Measurements from ENCODE around the gene DHODH.
A peak's percentile ranks its signal among the peaks of the same experiment; 100 is the strongest.

The DHODH gene

DNA sequence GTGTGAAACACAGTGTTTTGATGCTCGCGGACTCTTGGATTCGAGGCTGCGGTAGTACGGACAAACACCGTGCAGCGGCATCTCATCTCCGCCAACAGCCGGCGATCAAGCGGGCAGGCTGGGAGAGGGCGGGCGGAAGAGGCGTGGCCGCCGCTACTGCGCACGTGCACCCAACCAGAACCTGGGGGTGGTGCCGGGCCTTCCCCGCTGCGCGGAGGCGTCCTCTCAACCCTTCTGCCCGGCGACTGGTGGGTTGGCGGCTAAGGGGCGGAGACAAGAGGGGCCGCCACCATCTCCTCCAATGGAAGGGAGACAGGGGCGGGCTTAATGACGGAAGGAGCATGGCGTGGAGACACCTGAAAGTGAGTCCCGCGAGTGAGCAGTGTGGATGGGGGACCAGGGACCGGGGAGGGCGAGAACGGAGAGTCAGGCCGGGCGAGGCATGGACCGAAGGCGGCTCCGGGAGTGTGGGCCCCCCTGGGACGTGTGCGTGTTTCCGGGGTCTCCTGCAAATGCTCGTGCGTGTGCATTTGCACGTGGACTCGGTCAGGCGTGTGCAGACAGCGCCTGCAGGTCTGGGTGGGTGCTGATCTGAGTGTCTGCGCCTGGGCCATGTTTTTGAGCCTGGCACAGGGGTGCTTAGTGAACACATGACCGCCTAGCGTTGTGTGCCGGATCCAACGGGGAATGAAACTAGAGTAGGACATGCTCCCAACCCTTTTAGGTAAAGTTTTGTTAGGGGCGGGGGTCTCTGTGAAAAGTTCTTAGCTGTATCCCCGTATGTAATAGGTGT lies at the start of gene DHODH:
Gene DHODH (plus strand): TSS at position 321 of the 793 bp plus-strand sequence. CDS start 21 bp downstream, at position 342.
- peak within 1 kb of the TSS; percentile 98 for H3K4me3 ChIP-seq (ENCODE audit: low read depth, low read length)
- TF ChIP-seq POLR2A (IDR thresholded peaks at IDR 0.05; ENCODE audit: extremely low read depth, insufficient read length), result peak; percentile 69
- peak; percentile 45; the same call in 1 of the 2 replicates for TF ChIP-seq MYC (IDR thresholded peaks at IDR 0.05; ENCODE audit: low read depth, low read length)
- TF ChIP-seq, protein P1, sequence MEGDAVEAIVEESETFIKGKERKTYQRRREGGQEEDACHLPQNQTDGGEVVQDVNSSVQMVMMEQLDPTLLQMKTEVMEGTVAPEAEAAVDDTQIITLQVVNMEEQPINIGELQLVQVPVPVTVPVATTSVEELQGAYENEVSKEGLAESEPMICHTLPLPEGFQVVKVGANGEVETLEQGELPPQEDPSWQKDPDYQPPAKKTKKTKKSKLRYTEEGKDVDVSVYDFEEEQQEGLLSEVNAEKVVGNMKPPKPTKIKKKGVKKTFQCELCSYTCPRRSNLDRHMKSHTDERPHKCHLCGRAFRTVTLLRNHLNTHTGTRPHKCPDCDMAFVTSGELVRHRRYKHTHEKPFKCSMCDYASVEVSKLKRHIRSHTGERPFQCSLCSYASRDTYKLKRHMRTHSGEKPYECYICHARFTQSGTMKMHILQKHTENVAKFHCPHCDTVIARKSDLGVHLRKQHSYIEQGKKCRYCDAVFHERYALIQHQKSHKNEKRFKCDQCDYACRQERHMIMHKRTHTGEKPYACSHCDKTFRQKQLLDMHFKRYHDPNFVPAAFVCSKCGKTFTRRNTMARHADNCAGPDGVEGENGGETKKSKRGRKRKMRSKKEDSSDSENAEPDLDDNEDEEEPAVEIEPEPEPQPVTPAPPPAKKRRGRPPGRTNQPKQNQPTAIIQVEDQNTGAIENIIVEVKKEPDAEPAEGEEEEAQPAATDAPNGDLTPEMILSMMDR (IDR thresholded peaks at IDR 0.05; ENCODE audit: low read depth, low read length), result no peak
- TF ChIP-seq, protein P2, sequence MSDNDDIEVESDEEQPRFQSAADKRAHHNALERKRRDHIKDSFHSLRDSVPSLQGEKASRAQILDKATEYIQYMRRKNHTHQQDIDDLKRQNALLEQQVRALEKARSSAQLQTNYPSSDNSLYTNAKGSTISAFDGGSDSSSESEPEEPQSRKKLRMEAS (IDR thresholded peaks at IDR 0.05; ENCODE audit: low read depth, low read length), result peak; percentile 95
- DNase-seq (ENCODE audit: low read depth), result peak; percentile 99

DNA sequence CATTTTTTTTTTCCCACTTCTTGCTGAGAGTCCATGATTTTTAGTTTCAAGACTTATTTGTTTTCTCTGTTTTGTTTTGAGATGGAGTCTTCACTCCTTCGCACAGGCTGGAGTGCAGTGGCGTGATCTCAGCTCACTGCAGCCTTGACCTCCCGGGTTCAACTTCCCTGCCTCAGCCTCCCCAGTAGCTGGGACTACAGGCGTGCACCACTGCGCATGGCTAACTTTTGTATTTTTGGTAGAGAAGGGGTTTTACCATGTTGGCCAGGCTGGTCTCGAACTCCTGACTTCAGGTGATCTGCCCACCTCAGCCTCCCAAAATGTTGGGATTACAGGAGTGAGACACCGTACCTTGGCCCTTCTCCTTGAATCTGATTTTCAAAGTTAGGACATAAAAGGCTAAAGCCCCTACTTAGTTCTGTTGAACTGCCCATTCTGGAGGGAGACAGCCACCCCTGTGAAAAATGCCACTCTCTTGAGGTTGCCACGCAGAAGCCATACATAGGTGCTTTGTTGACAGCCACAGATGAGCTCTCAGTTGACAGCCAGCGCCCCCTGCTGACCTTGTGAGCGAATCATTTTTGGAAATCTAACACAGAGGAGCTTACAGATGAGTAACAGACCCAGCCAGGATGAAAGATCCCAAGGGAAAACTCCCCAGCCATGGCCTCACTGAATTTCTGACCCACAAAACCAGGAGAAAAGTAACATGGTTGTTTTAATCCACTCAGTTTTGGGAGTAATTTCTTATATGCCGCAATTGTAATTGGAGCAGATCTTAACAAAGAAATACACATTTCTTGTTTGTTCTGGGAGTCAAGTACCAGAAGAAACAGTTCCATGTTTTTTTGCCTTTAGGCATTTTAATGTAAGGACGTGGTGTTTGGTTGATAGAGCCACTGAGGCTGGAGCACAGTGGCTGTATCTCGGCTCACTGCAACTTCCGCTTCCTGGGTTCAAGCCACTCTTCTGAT lies 47.2 kb upstream of the DHODH start:
- DNase-seq (ENCODE audit: low read depth), result peak; percentile 90
- no peak overlapping the region for H3K4me3 ChIP-seq (ENCODE audit: low read depth, low read length)
- no peak for TF ChIP-seq POLR2A (IDR thresholded peaks at IDR 0.05; ENCODE audit: extremely low read depth, insufficient read length)
- TF ChIP-seq, protein P1 (IDR thresholded peaks at IDR 0.05; ENCODE audit: low read depth, low read length), result peak; percentile 80
- TF ChIP-seq, protein P2 (IDR thresholded peaks at IDR 0.05; ENCODE audit: low read depth, low read length), result 0 out of 2 replicates have a peak, but pooled peaks have one; percentile 9
- TF ChIP-seq MYC (IDR thresholded peaks at IDR 0.05; ENCODE audit: low read depth, low read length), result no peak

DNA sequence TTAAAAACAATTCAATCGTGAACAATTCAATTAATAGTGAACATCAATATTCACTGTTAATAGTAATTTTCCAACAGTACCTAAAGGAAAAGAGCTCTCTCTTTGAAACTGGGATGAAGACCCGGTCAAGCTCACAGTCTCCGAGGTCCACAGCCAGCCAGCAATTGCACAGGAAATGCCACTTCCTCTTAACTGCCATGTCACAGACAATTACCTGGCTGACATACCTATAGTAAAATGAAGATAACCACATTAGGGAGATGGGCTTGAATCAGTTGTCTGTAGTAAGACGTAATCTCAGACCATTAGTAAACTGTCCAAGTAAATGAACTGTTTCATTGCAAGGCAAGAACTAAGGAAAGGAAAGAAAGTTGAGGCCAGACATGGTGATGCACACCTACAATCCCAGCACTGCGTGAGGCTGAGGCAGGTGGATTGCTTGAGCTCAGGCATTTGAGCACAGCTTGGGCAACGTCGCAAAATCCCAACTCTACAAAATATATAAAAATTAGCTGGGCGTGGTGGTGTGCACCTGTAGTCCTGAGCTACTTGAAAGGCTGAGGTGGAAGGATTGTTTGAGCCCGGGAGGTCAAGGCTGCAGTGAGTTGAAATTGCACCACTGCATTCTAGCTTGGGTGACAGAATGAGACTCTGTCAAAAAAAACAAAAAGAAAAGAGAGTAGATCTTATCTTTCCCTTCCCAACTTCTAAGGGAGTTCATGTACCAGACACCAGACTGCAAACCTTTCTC lies 45.2 kb upstream of the DHODH start:
- TF ChIP-seq, protein P2 (IDR thresholded peaks at IDR 0.05; ENCODE audit: low read depth, low read length), result no peak
- no peak for TF ChIP-seq MYC (IDR thresholded peaks at IDR 0.05; ENCODE audit: low read depth, low read length)
- no peak for TF ChIP-seq POLR2A (IDR thresholded peaks at IDR 0.05; ENCODE audit: extremely low read depth, insufficient read length)
- TF ChIP-seq, protein P1 (IDR thresholded peaks at IDR 0.05; ENCODE audit: low read depth, low read length), result no peak
- H3K4me3 ChIP-seq (ENCODE audit: low read depth, low read length), result no peak overlapping the region
- no peak for DNase-seq (ENCODE audit: low read depth)

DNA sequence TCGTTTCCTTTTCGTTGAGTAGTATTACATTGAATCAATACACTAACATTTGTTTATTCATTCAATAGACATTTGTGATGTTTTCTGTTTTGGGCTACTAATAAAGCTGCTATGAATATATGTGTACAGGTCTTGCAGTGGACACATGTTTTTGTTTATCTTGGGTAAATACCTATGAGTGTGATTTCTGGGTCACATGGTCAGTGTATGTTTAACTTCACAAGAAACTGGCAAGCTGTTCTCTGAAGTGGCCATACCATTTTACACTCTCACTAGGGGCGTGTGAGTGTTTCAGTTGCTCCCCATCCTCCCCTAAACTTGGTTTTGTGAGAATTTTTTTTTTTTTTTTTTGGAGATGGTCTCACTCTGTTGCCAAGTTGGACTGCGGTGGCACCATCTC lies 43.3 kb upstream of the DHODH start:
- DNase-seq (ENCODE audit: low read depth), result no peak
- TF ChIP-seq, protein P2 (IDR thresholded peaks at IDR 0.05; ENCODE audit: low read depth, low read length), result no peak
- TF ChIP-seq, protein P1 (IDR thresholded peaks at IDR 0.05; ENCODE audit: low read depth, low read length), result no peak
- TF ChIP-seq MYC (IDR thresholded peaks at IDR 0.05; ENCODE audit: low read depth, low read length) (no peak), POLR2A (IDR thresholded peaks at IDR 0.05; ENCODE audit: extremely low read depth, insufficient read length) (no peak)
- H3K4me3 ChIP-seq (ENCODE audit: low read depth, low read length), result no peak overlapping the region

DNA sequence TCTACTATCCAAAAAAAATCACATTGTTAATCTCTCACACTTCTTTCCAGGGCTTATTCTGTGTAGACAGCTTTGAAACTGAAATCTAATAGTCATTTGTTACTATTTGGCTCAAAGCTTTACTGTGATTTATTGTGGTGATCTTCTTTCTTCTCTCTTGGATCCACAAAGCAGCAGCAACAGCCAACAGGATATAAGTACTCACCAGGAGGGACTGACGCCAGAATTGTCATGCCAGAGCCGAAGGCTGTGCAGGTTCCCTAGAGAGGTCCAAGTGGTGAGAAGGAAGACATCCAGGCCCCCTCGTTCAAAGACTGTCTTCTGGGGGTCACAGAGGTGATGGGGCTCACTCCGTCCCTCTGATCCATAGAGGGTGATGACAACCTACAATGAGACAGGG lies 41.6 kb upstream of the DHODH start:
- DNase-seq (ENCODE audit: low read depth), result no peak
- TF ChIP-seq, protein P2 (IDR thresholded peaks at IDR 0.05; ENCODE audit: low read depth, low read length), result no peak
- no peak for TF ChIP-seq POLR2A (IDR thresholded peaks at IDR 0.05; ENCODE audit: extremely low read depth, insufficient read length)
- TF ChIP-seq, protein P1 (IDR thresholded peaks at IDR 0.05; ENCODE audit: low read depth, low read length), result no peak
- no peak for TF ChIP-seq MYC (IDR thresholded peaks at IDR 0.05; ENCODE audit: low read depth, low read length)
- no peak overlapping the region for H3K4me3 ChIP-seq (ENCODE audit: low read depth, low read length)

Data from NB4 (cell line).